IMR-90 (cell line): ENCODE measurements around the gene NAA60. TPM values are rescaled to one million over a fixed set of nuclear protein-coding genes. Genes with fewer than 3 reads are reported as not detected.
A peak's percentile ranks its signal among the peaks of the same experiment; 100 is the strongest.

Experiments used
- ATAC-seq: fragments of 200-7000 bp; cut with Tn5 transposase; 2 replicates; pipeline ENCODE4 v1.9.1; 2020; ENCODE audit warnings: low read depth, mild to moderate bottlenecking, moderate library complexity
- BruUV-seq: library from RNA; stranded (reverse); fragments of 400-500 nt; replicated peaks from 2 replicates; lab custom pipeline; 2021; lab: Mats Ljungman, UMichigan
- CTCF ChIA-PET: fragments of 300-600 bp; formaldehyde crosslinking; extraction: SDS; loops from one replicate; lab custom pipeline; 2021; ENCODE audit warnings: antibody characterized with exemption; lab: Yijun Ruan, JAX
- POLR2A ChIA-PET: fragments of 300-600 bp; sonication (Branson Sonifier 250); formaldehyde crosslinking; loops from one replicate; lab custom pipeline; 2022; ENCODE audit warnings: antibody characterized with exemption; ENCODE audit not compliant: unreplicated experiment; lab: Charles Lee
- DNase-seq: peaks from one replicate; pipeline ENCODE4 v3.0.0; 2013
- H2AFZ ChIP-seq: replicated peaks from 2 replicates; pipeline ENCODE3; 2013; ENCODE audit warnings: low read length, mild to moderate bottlenecking; ENCODE audit not compliant: poor library complexity
- H2AK5ac ChIP-seq: 2 replicates; pipeline ENCODE4 v1.6.1; 2013; ENCODE audit warnings: low read depth, low read length, inconsistent platforms
- H2AK9ac ChIP-seq: replicated peaks from 2 replicates; pipeline ENCODE3; 2013; ENCODE audit warnings: mild to moderate bottlenecking, low read depth, low read length, moderate library complexity; ENCODE audit not compliant: poor library complexity
- H2BK120ac ChIP-seq: 2 replicates; pipeline ENCODE4 v1.6.1; 2013; ENCODE audit warnings: low read depth, low read length, inconsistent platforms
- H2BK15ac ChIP-seq: 3 replicates; pipeline ENCODE4 v1.6.1; 2013; ENCODE audit warnings: low read depth, low read length, inconsistent platforms
- H2BK20ac ChIP-seq: 2 replicates; pipeline ENCODE4 v1.6.1; 2013; ENCODE audit warnings: low read depth, mild to moderate bottlenecking, inconsistent platforms, low read length, moderate library complexity
- H2BK5ac ChIP-seq: 2 replicates; pipeline ENCODE4 v1.6.1; 2013; ENCODE audit warnings: mild to moderate bottlenecking, low read depth, low read length, inconsistent platforms; ENCODE audit not compliant: poor library complexity, severe bottlenecking
- H3K14ac ChIP-seq: replicated peaks from 2 replicates; pipeline ENCODE4 v1.6.1; 2013; ENCODE audit warnings: low read depth, low read length, inconsistent platforms
- H3K18ac ChIP-seq: 2 replicates; pipeline ENCODE4 v1.6.1; 2013; ENCODE audit warnings: low read depth, low read length, control low read depth
- H3K23ac ChIP-seq: 2 replicates; pipeline ENCODE4 v1.6.1; 2013; ENCODE audit warnings: low read depth, low read length, inconsistent platforms
- H3K27ac ChIP-seq: 2 replicates; pipeline ENCODE4 v1.5.1; 2013; ENCODE audit warnings: mild to moderate bottlenecking, control low read depth, low read length; ENCODE audit not compliant: insufficient read depth
- H3K27me3 ChIP-seq: 2 replicates; pipeline ENCODE4 v1.6.1; 2013; ENCODE audit warnings: low read length; ENCODE audit not compliant: control insufficient read depth, insufficient read depth
- H3K36me3 ChIP-seq: 2 replicates; pipeline ENCODE4 v1.6.1; 2013; ENCODE audit warnings: low read length, mixed read lengths; ENCODE audit not compliant: control insufficient read depth, insufficient read depth
- H3K4ac ChIP-seq: 2 replicates; pipeline ENCODE4 v1.6.1; 2013; ENCODE audit warnings: low read depth, low read length, inconsistent platforms
- H3K4me1 ChIP-seq: 2 replicates; pipeline ENCODE4 v1.6.1; 2013; ENCODE audit warnings: low read length, mixed read lengths; ENCODE audit not compliant: control insufficient read depth, insufficient read depth
- H3K4me2 ChIP-seq: 2 replicates; pipeline ENCODE4 v1.6.1; 2013; ENCODE audit warnings: low read depth, mild to moderate bottlenecking, control low read depth, low read length, moderate library complexity
- H3K4me3 ChIP-seq: 2 replicates; pipeline ENCODE4 v1.5.1; 2013; ENCODE audit warnings: low read depth, mild to moderate bottlenecking, control low read depth, low read length, moderate library complexity; ENCODE audit not compliant: insufficient read depth
- H3K56ac ChIP-seq: 2 replicates; pipeline ENCODE4 v1.6.1; 2013; ENCODE audit warnings: low read length, inconsistent platforms; ENCODE audit not compliant: insufficient read depth; ENCODE audit errors: extremely low read depth
- H3K79me1 ChIP-seq, 2 experiments: 2 replicates each; pipeline ENCODE4 v1.6.1; 2013; ENCODE audit warnings: low read length in 2 of 2, inconsistent platforms in 1 of 2, low read depth in 1 of 2
- H3K9ac ChIP-seq: 2 replicates; pipeline ENCODE4 v1.6.1; 2013; ENCODE audit warnings: low read depth, low read length, control low read depth
- H3K9me1 ChIP-seq: 2 replicates; pipeline ENCODE4 v1.6.1; 2013; ENCODE audit warnings: low read length, inconsistent platforms; ENCODE audit not compliant: insufficient read depth
- H3K9me3 ChIP-seq: 2 replicates; pipeline ENCODE4 v1.6.1; 2013; ENCODE audit warnings: low read length; ENCODE audit not compliant: control insufficient read depth, insufficient read depth
- H4K20me1 ChIP-seq: 2 replicates; pipeline ENCODE4 v1.6.1; 2013; ENCODE audit warnings: low read length, inconsistent platforms; ENCODE audit not compliant: insufficient read depth
- H4K5ac ChIP-seq: 2 replicates; pipeline ENCODE4 v1.6.1; 2013; ENCODE audit warnings: mild to moderate bottlenecking, low read depth, low read length, control low read depth
- H4K8ac ChIP-seq, 2 experiments: 2 replicates each; pipeline ENCODE4 v1.6.1; 2013; ENCODE audit warnings: low read depth in 2 of 2, low read length in 2 of 2, control low read depth in 1 of 2, inconsistent platforms in 1 of 2
- H4K91ac ChIP-seq: 2 replicates; pipeline ENCODE4 v1.6.1; 2013; ENCODE audit warnings: low read depth, low read length, inconsistent platforms; ENCODE audit not compliant: insufficient read depth
- BHLHE40 ChIP-seq: fragments of 150-350 bp; IDR thresholded peaks from 2 replicates; pipeline ENCODE4 v1.6.1; 2016; ENCODE audit warnings: mild to moderate bottlenecking, low read depth, low read length
- CEBPB ChIP-seq: IDR thresholded peaks from 2 replicates; pipeline ENCODE4 v1.6.1; 2012; ENCODE audit warnings: low read depth, low read length, improper control_type of control experiment
- CHD1 ChIP-seq: IDR thresholded peaks from 2 replicates; pipeline ENCODE4 v1.6.1; 2012; ENCODE audit warnings: low read depth, low read length, improper control_type of control experiment
- MAFK ChIP-seq: IDR thresholded peaks from 2 replicates; pipeline ENCODE4 v1.6.1; 2012; ENCODE audit warnings: low read depth, low read length, improper control_type of control experiment
- MAZ ChIP-seq: IDR thresholded peaks from 2 replicates; pipeline ENCODE4 v1.6.1; 2012; ENCODE audit warnings: low read depth, mild to moderate bottlenecking, low read length, improper control_type of control experiment, moderate library complexity, borderline replicate concordance
- MXI1 ChIP-seq: IDR thresholded peaks from 2 replicates; pipeline ENCODE4 v1.6.1; 2012; ENCODE audit warnings: low read depth, mild to moderate bottlenecking, low read length, moderate library complexity, borderline replicate concordance
- NFE2L2 ChIP-seq: fragments of 150-350 bp; IDR thresholded peaks from 2 replicates; pipeline ENCODE4 v1.6.1; 2016; ENCODE audit warnings: low read depth, mild to moderate bottlenecking, low read length
- POLR2A ChIP-seq: IDR thresholded peaks from 2 replicates; pipeline ENCODE4 v1.6.1; 2012; ENCODE audit warnings: mild to moderate bottlenecking, low read depth, low read length
- RAD21 ChIP-seq: IDR thresholded peaks from 2 replicates; pipeline ENCODE4 v1.6.1; 2012; ENCODE audit warnings: low read length, improper control_type of control experiment
- RCOR1 ChIP-seq: IDR thresholded peaks from 2 replicates; pipeline ENCODE4 v1.6.1; 2012; ENCODE audit warnings: mild to moderate bottlenecking, low read length, improper control_type of control experiment; ENCODE audit not compliant: insufficient replicate concordance
- RFX5 ChIP-seq: IDR thresholded peaks from 2 replicates; pipeline ENCODE4 v1.8.0; 2012; ENCODE audit warnings: low read depth, mild to moderate bottlenecking, low read length, moderate library complexity
- SMC3 ChIP-seq: fragments of 150-350 bp; IDR thresholded peaks from 2 replicates; pipeline ENCODE4 v1.6.1; 2016; ENCODE audit warnings: low read depth, mild to moderate bottlenecking, antibody characterized with exemption, low read length, moderate library complexity
- WGBS, 2 experiments: methylation state at CpG; one replicate each; pipeline versions ENCODE4 v1.1.5 to v1.1.7; 2013; ENCODE audit warnings: missing lambda C conversion rate in 2 of 2; ENCODE audit not compliant: insufficient read length in 1 of 2; ENCODE audit errors: extremely low coverage in 2 of 2; 5-methylcytosine and 5-hydroxymethylcytosine counted together
- dilution Hi-C: fragments of 300-500 bp; cut with HindIII; formaldehyde crosslinking; loops from one replicate; pipeline ENCODE4 v1.14.3; 2018; ENCODE audit warnings: low sequenced_read_pairs; ENCODE audit not compliant: unreplicated experiment
- in situ Hi-C: fragments of 300-500 bp; cut with MboI; formaldehyde crosslinking; loops from 3 replicates; pipeline ENCODE4 v1.14.3; 2019; ENCODE audit warnings: low sequenced_read_pairs, inconsistent platforms, mixed read lengths
- intact Hi-C: fragments of 100-400 bp; cut with micrococcal nuclease; formaldehyde crosslinking; loops from 2 replicates; pipeline ENCODE4 v1.10.0; 2022
- polyA plus RNA-seq, 3 experiments: library from polyadenylated mRNA; depleted of rRNA; stranded (reverse); fragments of >200 nt; gene quantifications; 2 replicates each; pipeline ENCODE4 v1.2.3, GENCODE V29; 2012; ENCODE audit warnings: low replicate concordance in 1 of 3
- total RNA-seq: library from RNA; depleted of rRNA; stranded (reverse); fragments of >200 nt; gene quantifications from 2 replicates; pipeline ENCODE4 v1.2.3, GENCODE V29; 2012
- TF ChIP-seq, protein P1 (sequence below): conservative IDR thresholded peaks from 2 replicates; pipeline ENCODE4 v1.5.1; 2012; ENCODE audit warnings: mild to moderate bottlenecking, low read depth, low read length, improper control_type of control experiment
- TF ChIP-seq, protein P2 (sequence below): fragments of 150-350 bp; IDR thresholded peaks from 2 replicates; pipeline ENCODE4 v1.6.1; 2017; ENCODE audit warnings: mild to moderate bottlenecking, antibody characterized with exemption, low read length, low read depth
- TF ChIP-seq, protein P3 (sequence below): fragments of 150-350 bp; IDR thresholded peaks from 2 replicates; pipeline ENCODE4 v1.6.1; 2016; ENCODE audit warnings: low read depth, mild to moderate bottlenecking, low read length, moderate library complexity, borderline replicate concordance

Gene NAA60
- total and polyA plus RNA-seq, 2 of the 4 experiments (the other 2 are of a cell fraction), result 7.5 to 18.0 TPM

DNA sequence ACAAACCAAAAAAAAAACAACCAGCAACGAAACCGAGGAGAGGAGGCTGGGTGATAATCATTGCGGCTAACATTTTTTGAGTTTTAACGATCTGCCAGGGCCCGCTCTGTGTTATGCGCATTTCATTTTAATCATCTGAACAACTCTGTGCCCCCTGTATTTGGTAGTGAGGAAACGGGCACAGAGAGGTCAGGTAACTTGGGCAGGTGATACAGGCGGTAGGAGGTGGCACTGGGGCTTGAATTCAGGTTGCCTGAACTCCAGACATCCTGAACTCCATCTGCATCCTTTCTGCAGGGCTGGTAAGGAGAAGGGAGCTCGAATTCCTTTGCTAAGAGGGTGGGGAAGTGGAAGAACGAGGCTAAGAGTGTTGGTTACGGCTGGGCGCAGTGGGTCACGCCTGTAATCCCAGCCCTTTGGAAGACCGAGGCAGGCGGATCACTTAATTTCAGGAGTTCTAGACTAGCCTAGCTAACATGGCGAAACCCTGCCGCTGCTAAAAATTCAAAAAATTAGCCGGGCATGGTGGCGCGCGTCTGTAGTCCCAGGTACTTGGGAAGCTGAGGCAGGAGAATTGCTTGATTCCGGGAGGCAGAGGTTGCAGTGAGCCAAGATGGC lies 58.4 kb downstream of the NAA60 start:
- Histone ChIP-seq H2AK9ac (peak overlapping the region; percentile 86), H3K79me1 (peaks cover 12 to 24% of the 10 kb centered on the region in 2 experiments), H3K27ac (peak overlapping the region; percentile 23; the same call in 1 of the 2 replicates), H4K8ac (peak overlapping the region; percentile 28 to 57; a peak in 3 of 4 replicates), H3K4me2 (peak overlapping the region; percentile 87), H3K9me1 (peaks cover 4% of the 10 kb centered on the region), H2BK20ac (no peak overlapping the region), H2AFZ (peak overlapping the region; percentile 12), H3K36me3 (peaks cover 9% of the 10 kb centered on the region), H3K18ac (no peak overlapping the region), H3K56ac (no peak overlapping the region), H2BK120ac (no peak overlapping the region), H3K4me1 (peaks cover 5% of the 10 kb centered on the region; the same call in 1 of the 2 replicates), H2BK5ac (no peak overlapping the region), H4K20me1 (no peaks in the 10 kb centered on the region; the same call in 1 of the 2 replicates), H3K14ac (peak overlapping the region; percentile 8; the same call in 1 of the 2 replicates), H4K5ac (peak overlapping the region; percentile 34; the same call in 1 of the 2 replicates), H4K91ac (no peak overlapping the region), H3K4ac (no peak overlapping the region), H3K23ac (peak overlapping the region; percentile 35; the same call in 1 of the 2 replicates), H2AK5ac (peak overlapping the region; percentile 49; the same call in 1 of the 2 replicates), H3K4me3 (peak overlapping the region; percentile 59), H3K9me3 (no peaks in the 10 kb centered on the region), H2BK15ac (no peak overlapping the region), H3K9ac (peak overlapping the region; percentile 58), H3K27me3 (no peaks in the 10 kb centered on the region)
- whole genome bisulfite sequencing, 2 experiments, result 87% methylated on average over 13 of the region's 22 CpGs; no CpG with 5 or more reads in 1 of the 2 experiments
- ATAC-seq, result no peak
- no TSS peak for BruUV-seq
- no peak for TF ChIP-seq CHD1
- TF ChIP-seq, protein P1, sequence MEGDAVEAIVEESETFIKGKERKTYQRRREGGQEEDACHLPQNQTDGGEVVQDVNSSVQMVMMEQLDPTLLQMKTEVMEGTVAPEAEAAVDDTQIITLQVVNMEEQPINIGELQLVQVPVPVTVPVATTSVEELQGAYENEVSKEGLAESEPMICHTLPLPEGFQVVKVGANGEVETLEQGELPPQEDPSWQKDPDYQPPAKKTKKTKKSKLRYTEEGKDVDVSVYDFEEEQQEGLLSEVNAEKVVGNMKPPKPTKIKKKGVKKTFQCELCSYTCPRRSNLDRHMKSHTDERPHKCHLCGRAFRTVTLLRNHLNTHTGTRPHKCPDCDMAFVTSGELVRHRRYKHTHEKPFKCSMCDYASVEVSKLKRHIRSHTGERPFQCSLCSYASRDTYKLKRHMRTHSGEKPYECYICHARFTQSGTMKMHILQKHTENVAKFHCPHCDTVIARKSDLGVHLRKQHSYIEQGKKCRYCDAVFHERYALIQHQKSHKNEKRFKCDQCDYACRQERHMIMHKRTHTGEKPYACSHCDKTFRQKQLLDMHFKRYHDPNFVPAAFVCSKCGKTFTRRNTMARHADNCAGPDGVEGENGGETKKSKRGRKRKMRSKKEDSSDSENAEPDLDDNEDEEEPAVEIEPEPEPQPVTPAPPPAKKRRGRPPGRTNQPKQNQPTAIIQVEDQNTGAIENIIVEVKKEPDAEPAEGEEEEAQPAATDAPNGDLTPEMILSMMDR, result no peak
- TF ChIP-seq MXI1, result no peak
- no peak for TF ChIP-seq NFE2L2
- TF ChIP-seq BHLHE40, result no peak
- no peak for TF ChIP-seq SMC3
- no peak for TF ChIP-seq RCOR1
- no peak for TF ChIP-seq RAD21
- TF ChIP-seq POLR2A, result no peak
- TF ChIP-seq, protein P2, sequence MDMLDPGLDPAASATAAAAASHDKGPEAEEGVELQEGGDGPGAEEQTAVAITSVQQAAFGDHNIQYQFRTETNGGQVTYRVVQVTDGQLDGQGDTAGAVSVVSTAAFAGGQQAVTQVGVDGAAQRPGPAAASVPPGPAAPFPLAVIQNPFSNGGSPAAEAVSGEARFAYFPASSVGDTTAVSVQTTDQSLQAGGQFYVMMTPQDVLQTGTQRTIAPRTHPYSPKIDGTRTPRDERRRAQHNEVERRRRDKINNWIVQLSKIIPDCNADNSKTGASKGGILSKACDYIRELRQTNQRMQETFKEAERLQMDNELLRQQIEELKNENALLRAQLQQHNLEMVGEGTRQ, result no peak
- no peak for TF ChIP-seq MAFK
- TF ChIP-seq, protein P3, sequence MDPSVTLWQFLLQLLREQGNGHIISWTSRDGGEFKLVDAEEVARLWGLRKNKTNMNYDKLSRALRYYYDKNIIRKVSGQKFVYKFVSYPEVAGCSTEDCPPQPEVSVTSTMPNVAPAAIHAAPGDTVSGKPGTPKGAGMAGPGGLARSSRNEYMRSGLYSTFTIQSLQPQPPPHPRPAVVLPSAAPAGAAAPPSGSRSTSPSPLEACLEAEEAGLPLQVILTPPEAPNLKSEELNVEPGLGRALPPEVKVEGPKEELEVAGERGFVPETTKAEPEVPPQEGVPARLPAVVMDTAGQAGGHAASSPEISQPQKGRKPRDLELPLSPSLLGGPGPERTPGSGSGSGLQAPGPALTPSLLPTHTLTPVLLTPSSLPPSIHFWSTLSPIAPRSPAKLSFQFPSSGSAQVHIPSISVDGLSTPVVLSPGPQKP, result no peak
- no peak for TF ChIP-seq MAZ
- no peak for TF ChIP-seq RFX5
- no peak for TF ChIP-seq CEBPB
- intact Hi-C loops (loop anchor here (2.0 to 10.0 kb wide), 3 partner anchors 43 to 313 kb away; partner anchors contain the start of genes OR1F1 and ZNF263), in situ Hi-C loops (no loop called here), dilution Hi-C loops (no loop called here)
- no peak for DNase-seq
- ChIA-PET POLR2A (no interaction called here), CTCF (no interaction called here)
